BE2C (cell line): Measurements from ENCODE around the gene DNAJB14.

ENCODE experiments used
- DNase-seq: peaks from one replicate; pipeline ENCODE4 v3.0.0-alpha.2; 2020
- H3K27me3 ChIP-seq: fragments of 250-450 bp; sonication (Bioruptor Pico); 2 replicates; pipeline ENCODE4 v1.5.1; 2020; ENCODE audit warnings: mild to moderate bottlenecking
- H3K36me3 ChIP-seq: fragments of 250-450 bp; sonication (Bioruptor Pico); 2 replicates; pipeline ENCODE4 v1.5.1; 2020; ENCODE audit warnings: mild to moderate bottlenecking
- H3K4me1 ChIP-seq: fragments of 250-450 bp; sonication (Bioruptor Pico); 2 replicates; pipeline ENCODE4 v1.5.1; 2020
- H3K4me3 ChIP-seq: 2 replicates; pipeline ENCODE4 v1.5.1; 2011; ENCODE audit warnings: low read depth, low read length
- H3K9me3 ChIP-seq: fragments of 250-450 bp; sonication (Bioruptor Pico); 2 replicates; pipeline ENCODE4 v1.5.1; 2020
- CTCF ChIP-seq: IDR thresholded peaks from 2 replicates; pipeline ENCODE4 v1.5.1; 2012; ENCODE audit warnings: mild to moderate bottlenecking, low read depth, low read length

Gene DNAJB14

GRCh38 chr4:99847362-99847976, 98.9 kb downstream of the DNAJB14 start:
- no peaks in the 10 kb centered on the region for H3K4me1 ChIP-seq
- H3K4me3 ChIP-seq = no peak overlapping the region
- no peak for DNase-seq
- H3K27me3 ChIP-seq = no peaks in the 10 kb centered on the region
- H3K36me3 ChIP-seq = no peaks in the 10 kb centered on the region
- no peaks in the 10 kb centered on the region for H3K9me3 ChIP-seq
- TF ChIP-seq CTCF = no peak

- Histone ChIP-seq H3K9me3 (no peaks in the 10 kb centered on the region), H3K4me1 (no peaks in the 10 kb centered on the region), H3K36me3 (no peaks in the 10 kb centered on the region), H3K4me3 (no peak overlapping the region), H3K27me3 (no peaks in the 10 kb centered on the region)
- no peak for DNase-seq
- TF ChIP-seq CTCF = no peak
Observed at GRCh38 chr4:99846891-99847290, 99.5 kb downstream of the DNAJB14 start.
